IPS-18a (cell line): ENCODE data around the gene TNFRSF17.
A peak's percentile ranks its signal among the peaks of the same experiment; 100 is the strongest.
"Not testable (repeated sequence)": the region's sequence is repeated elsewhere in the genome, so short reads cannot be mapped to it uniquely, and the experiment has no call there.

ENCODE experiments used
- H3K27ac ChIP-seq: one replicate; pipeline ENCODE4 v1.5.1; 2013; ENCODE audit warnings: low read length
- H3K27me3 ChIP-seq: one replicate; pipeline ENCODE4 v1.6.1; 2013; ENCODE audit warnings: mild to moderate bottlenecking, low read length; ENCODE audit not compliant: control insufficient read depth, insufficient read depth
- H3K36me3 ChIP-seq: one replicate; pipeline ENCODE4 v1.6.1; 2013; ENCODE audit warnings: low read depth, low read length; ENCODE audit not compliant: control insufficient read depth
- H3K4me1 ChIP-seq: one replicate; pipeline ENCODE4 v1.6.1; 2013; ENCODE audit warnings: low read depth, low read length; ENCODE audit not compliant: control insufficient read depth
- H3K4me3 ChIP-seq: one replicate; pipeline ENCODE4 v1.5.1; 2013; ENCODE audit warnings: low read length
- H3K9ac ChIP-seq: one replicate; pipeline ENCODE4 v1.6.1; 2013; ENCODE audit warnings: mild to moderate bottlenecking, low read length, moderate library complexity
- H3K9me3 ChIP-seq: one replicate; pipeline ENCODE4 v1.6.1; 2013; ENCODE audit warnings: low read depth, low read length; ENCODE audit not compliant: control insufficient read depth

The TNFRSF17 gene

DNA sequence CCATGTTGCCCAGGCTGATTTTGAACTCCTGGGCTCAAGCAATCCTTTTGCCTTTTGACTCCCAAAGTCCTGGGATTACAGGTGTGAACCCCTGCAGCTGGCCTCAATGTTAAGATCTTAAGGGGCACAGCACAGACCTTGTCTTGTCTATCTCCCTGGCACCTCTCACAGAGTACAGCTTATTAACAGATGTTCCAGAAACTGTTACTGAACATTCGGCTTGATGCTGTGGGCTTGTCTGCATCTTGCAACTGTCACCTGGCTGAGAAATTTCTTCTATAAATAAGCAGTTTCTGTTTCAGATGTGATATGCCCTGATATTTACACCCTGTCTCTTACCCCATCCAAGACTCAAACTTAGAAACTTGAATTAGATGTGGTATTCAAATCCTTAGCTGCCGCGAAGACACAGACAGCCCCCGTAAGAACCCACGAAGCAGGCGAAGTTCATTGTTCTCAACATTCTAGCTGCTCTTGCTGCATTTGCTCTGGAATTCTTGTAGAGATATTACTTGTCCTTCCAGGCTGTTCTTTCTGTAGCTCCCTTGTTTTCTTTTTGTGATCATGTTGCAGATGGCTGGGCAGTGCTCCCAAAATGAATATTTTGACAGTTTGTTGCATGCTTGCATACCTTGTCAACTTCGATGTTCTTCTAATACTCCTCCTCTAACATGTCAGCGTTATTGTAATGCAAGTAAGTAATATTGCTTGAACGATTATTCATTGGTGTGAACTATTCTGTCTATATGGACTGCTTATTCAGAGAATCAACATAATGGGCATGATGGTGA, at the start of gene TNFRSF17:
Gene TNFRSF17, plus strand, starts transcription at position 450 of the 791 bp plus-strand sequence. Its CDS starts 115 bp downstream, at position 565.
- Histone ChIP-seq H3K9me3 (no peaks in the 10 kb centered on the region), H3K27ac (no peak within 1 kb of the TSS), H3K36me3 (no peaks in the 10 kb centered on the region), H3K27me3 (no peaks in the 10 kb centered on the region), H3K9ac (no peak within 1 kb of the TSS), H3K4me3 (no peak within 1 kb of the TSS), H3K4me1 (no peaks in the 10 kb centered on the region)

DNA sequence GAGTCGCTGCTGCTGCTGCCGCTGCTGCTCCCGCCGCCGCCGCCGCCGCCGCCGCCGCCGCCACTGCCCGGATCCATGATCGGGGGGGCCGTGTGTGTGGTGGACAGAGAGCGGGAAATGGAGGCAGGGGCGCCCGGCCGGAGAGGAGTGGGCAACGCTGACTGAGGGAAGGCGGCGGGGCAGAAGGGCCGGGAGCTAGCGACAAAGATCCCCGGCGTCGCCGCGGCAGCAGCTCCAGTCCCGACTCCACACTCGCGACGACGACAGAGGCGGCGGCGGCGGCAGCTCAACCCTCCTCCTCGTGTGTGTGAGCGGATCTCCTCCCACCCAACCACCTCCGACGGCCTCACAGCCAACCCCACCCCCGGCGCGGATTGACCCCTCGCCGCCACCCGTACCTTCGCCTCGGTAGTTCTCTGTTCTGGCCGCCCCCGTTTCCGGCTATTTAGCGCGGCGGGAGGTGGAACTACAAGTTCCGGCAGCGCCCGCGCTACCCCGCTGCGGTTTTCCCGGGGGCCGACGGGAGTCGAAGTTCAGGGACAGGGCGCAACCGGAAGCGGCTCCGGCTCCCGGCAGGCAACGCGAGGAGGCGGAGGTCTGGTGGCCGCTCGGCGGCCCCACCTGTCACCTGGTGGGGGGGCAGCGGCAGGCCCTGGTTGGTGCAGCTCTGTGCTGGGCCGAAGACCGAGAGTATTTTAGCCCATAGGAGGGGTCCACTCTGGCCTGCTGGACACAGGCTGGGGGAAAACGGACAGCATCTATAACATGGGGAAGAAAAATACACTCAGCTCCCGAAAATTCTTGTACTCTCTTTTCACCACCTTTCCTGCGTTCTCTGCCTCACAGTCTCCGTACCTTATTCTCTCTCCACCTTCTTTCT, 49.1 kb upstream of the TNFRSF17 start, which contains the start of gene GSPT1:
Gene GSPT1, minus strand, starts transcription at position 313 of the 880 bp plus-strand sequence. Its CDS starts 236 bp downstream, at position 77.
- no peaks in the 10 kb centered on the region for H3K9me3 ChIP-seq
- peak within 1 kb of the TSS; percentile 75 for H3K9ac ChIP-seq
- H3K27ac ChIP-seq = peak within 1 kb of the TSS; percentile 35
- peak within 1 kb of the TSS; percentile 76 for H3K4me3 ChIP-seq
- no peaks in the 10 kb centered on the region for H3K36me3 ChIP-seq
- H3K4me1 ChIP-seq = peaks cover 17% of the 10 kb centered on the region
- H3K27me3 ChIP-seq = no peaks in the 10 kb centered on the region

DNA sequence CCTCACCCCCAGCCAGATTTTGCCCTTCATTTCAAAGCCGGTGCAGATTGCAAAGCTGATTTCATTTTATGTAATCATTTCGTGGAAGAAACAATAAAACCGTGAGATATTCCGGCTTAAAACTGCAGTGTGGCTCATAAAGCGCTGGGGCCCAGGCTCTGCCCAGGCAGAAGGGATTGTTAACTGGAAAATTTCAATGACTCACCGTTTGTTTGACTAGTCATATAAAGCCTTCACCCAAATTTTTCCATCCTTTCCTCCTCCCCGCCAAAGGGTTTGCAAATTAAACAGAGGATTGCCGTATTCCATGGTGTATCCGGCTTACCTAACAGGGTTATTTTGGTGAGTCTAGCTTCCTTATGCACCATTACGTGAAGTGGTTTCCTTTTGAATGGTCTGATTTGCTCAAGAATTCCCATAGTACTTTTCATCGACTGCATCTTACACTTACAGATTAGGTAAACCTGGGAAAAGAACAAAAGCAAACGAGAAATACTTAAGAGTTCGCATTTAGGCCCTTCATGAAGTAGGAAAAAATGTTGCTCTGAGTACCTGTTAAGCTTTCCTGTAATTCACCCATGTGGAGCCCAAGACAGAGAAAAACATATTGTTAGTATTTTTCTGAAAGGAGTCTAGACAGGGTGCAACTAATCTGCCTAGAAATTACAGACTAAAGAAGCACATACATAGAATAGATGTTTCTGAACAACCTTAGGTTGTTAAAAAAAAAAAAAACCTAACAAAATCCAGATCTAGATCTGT, 48.3 kb upstream of the TNFRSF17 start:
- H3K27ac ChIP-seq = peak overlapping the region; percentile 35
- peaks cover 17% of the 10 kb centered on the region for H3K4me1 ChIP-seq
- H3K36me3 ChIP-seq = no peaks in the 10 kb centered on the region
- H3K4me3 ChIP-seq = peak overlapping the region; percentile 62
- peak overlapping the region; percentile 14 for H3K9ac ChIP-seq
- no peaks in the 10 kb centered on the region for H3K9me3 ChIP-seq
- no peaks in the 10 kb centered on the region for H3K27me3 ChIP-seq

DNA sequence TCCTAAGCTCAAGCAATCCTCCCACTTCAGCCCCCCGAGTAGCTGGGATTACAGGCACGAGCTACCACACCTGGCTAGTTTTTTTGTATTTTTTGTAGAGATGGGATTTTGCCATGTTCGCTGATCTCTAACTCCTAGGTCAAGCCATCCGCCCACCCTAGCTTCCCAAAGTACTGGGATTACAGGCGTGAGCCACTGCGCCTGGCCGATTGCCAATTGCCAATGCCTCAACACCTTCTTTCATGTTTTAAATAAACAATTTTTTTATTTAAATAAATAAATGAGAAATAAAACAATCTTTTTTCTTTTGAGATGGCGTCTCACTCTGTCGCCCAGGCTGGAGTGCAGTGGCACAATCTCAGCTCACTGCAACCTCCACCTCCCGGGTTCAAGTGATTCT, 41.0 kb upstream of the TNFRSF17 start:
- H3K4me1 ChIP-seq, H3K27ac ChIP-seq, H3K9me3 ChIP-seq, H3K4me3 ChIP-seq, H3K36me3 ChIP-seq, H3K9ac ChIP-seq, H3K27me3 ChIP-seq: not testable (repeated sequence)

DNA sequence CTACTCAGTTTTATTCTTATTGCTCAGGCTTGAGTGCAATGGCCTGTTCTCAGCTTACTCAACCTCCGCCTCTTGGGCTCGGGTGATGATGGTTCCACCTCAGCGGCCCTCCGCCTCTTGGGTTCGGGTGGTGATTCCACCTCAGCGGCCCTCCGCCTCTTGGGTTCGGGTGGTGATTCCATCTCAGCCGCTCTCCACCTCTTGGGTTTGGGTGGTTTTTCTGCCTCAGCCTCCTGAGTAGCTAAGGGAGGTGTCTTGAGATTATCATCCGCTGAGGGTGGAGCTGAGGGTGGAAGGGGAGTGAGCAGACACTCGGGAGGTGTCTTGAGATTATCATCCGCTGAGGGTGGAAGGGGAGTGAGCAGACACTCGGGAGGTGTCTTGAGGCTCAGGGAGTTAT, 37.7 kb upstream of the TNFRSF17 start:
- not testable (repeated sequence) for H3K9ac ChIP-seq, H3K4me3 ChIP-seq, H3K9me3 ChIP-seq, H3K4me1 ChIP-seq, H3K27ac ChIP-seq, H3K27me3 ChIP-seq, H3K36me3 ChIP-seq

DNA sequence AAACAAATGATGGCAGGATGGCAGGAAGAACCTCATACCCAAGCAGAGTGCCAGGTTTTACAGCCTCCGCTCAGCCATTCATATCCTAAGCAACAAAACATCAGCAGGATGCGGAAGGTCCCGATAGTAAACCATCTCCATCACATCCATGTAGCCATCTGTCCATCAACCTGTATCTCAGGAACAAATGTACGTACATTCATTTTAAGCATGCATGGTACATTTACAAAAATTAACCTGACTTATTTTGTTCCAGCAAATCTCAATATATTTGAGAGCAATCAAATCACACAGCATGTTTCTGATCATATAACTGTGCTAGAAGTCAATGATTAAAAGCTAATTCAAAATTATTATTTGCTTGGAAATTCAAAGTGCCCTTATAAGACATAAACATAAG, 23.1 kb upstream of the TNFRSF17 start, which contains the start of gene NPIPB2:
Gene NPIPB2, minus strand, starts transcription at position 101 of the 400 bp plus-strand sequence. Its CDS starts 0 bp downstream, at position 101.
- H3K4me1 ChIP-seq, H3K4me3 ChIP-seq, H3K9me3 ChIP-seq, H3K36me3 ChIP-seq, H3K27me3 ChIP-seq, H3K27ac ChIP-seq, H3K9ac ChIP-seq: not testable (repeated sequence)

DNA sequence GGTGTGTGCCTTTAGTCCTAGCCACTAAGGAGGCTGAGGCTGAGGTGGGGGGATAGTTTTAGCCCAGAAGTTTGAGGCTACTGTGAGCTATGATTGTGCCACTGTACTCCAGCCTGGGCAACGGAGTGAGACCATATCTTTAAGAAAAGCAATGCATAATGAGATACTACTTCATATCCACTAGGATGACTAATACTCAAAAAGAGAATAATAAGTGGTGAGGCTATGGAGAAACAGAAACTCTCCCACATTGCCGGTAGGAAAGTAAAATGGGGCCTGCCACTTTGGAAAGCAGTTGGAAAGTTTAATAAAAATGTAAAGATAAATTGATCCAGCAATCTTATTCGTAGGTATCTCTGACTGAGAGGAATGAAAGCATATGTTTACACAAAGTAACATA, 18.6 kb upstream of the TNFRSF17 start:
- Histone ChIP-seq H3K27me3 (no peaks in the 10 kb centered on the region), H3K9ac (no peak overlapping the region), H3K36me3 (no peaks in the 10 kb centered on the region), H3K9me3 (no peaks in the 10 kb centered on the region), H3K27ac (no peak overlapping the region), H3K4me3 (no peak overlapping the region), H3K4me1 (no peaks in the 10 kb centered on the region)

DNA sequence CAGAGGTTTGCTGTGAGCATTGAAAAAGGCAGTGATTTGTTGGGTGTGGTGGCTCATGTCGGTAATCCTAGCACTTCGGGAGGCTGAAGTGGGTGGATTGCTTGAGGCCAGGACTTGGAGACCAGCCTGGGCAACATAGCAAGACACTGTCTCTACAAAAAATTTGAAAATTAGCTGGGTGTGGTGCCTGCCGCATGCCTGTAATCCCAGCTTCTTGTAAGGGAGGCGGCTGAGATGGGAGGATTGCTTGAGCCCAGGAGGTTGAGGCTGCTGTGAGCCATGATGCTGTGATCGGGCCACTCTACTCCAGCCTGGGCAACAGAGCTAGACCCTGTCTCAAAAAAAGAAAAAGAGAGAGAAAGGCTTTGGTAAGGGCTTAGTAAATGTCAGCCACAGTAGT, 16.2 kb upstream of the TNFRSF17 start:
- Histone ChIP-seq H3K36me3 (no peaks in the 10 kb centered on the region), H3K9ac (no peak overlapping the region), H3K9me3 (no peaks in the 10 kb centered on the region), H3K27me3 (no peaks in the 10 kb centered on the region), H3K4me3 (no peak overlapping the region), H3K27ac (no peak overlapping the region), H3K4me1 (no peaks in the 10 kb centered on the region)

DNA sequence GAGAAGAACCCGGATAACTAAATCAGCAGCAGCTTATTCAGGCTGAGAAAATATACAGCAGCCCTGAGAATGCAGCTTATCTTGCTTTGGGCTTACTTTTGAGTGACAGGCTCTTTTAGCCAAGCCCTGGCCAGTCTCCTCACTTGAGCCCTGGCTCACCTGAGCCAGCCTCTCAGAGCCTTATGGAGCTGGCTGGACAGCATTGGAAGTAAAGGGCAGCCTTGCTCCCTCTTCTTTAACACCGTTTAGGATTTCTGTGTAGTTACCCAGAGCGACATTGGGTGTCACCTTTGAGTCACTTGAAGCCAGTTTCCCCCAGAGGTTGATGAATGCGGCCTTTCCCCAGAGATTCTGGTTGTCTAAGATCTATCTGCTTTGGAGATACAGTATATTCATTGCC, 15.5 kb upstream of the TNFRSF17 start:
- no peaks in the 10 kb centered on the region for H3K27me3 ChIP-seq
- no peaks in the 10 kb centered on the region for H3K4me1 ChIP-seq
- H3K36me3 ChIP-seq = no peaks in the 10 kb centered on the region
- no peak overlapping the region for H3K9ac ChIP-seq
- H3K9me3 ChIP-seq = no peaks in the 10 kb centered on the region
- H3K4me3 ChIP-seq = no peak overlapping the region
- H3K27ac ChIP-seq = no peak overlapping the region

DNA sequence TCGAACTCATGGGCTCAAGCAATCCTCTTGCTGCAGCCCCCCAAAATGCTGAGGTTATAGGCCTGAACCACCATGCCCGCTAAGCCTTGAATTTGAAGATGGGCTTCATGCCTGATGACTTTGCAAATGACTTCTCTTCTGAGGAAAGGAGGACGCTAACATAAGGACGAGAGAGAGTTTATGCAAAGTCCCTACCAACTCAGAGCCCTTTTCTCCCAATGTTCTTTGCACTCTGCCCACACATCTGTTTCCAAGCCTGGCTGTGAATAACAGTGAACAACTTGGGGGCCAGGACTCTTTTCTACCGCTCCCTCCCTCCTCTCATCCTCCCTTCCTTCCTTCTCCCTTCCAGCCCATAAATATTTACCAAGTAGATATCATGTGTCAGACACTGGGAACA, 14.6 kb upstream of the TNFRSF17 start:
- Histone ChIP-seq H3K36me3 (no peaks in the 10 kb centered on the region), H3K9ac (no peak overlapping the region), H3K27me3 (no peaks in the 10 kb centered on the region), H3K9me3 (no peaks in the 10 kb centered on the region), H3K4me1 (no peaks in the 10 kb centered on the region), H3K4me3 (no peak overlapping the region), H3K27ac (no peak overlapping the region)

DNA sequence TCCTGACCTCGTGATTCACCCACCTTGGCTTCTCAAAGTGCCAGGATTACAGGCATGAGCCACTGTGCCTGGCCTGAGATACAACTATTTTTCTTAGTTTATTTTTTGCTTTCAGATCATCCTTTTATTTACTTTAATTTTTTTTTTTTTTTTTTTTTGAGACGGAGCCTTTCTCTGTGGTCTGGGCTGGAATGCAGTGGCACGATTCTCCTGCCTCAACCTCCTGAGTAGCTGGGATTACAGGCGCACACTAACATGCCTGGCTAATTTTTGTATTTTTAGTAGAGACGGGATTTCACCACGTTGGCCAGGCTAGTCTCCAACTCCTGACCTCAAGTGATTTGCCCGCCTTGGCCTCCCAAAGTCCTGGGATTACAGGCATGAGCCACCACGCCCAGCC, 11.4 kb upstream of the TNFRSF17 start:
- not testable (repeated sequence) for H3K4me1 ChIP-seq, H3K9me3 ChIP-seq, H3K27ac ChIP-seq, H3K9ac ChIP-seq, H3K27me3 ChIP-seq, H3K36me3 ChIP-seq, H3K4me3 ChIP-seq
